Activated T-helper 1 cell treated with anti-CD3 and anti-CD28 coated beads, Interleukin-12 subunit alpha, Interleukin-12 subunit beta, Interleukin-2, Interleukin-4 antibody, amounts not matched to agents 30 ng/mL and 10 ng/mL and 1 ng/mL, durations not matched to agents 14 hours and 24 hours and 36 hours (primary cell): Measurements from ENCODE around the gene PPP1R3C. TPM values are rescaled to one million over a fixed set of nuclear protein-coding genes. Genes with fewer than 3 reads are reported as not detected.

Experiments used
- DNase-seq: peaks from one replicate; pipeline ENCODE4 v3.0.0; 2021; ENCODE audit warnings: low spot score
- H3K27ac Mint-ChIP-seq: one replicate; pipeline ENCODE4 v1.8.0; 2021; ENCODE audit warnings: mild to moderate bottlenecking, mixed read lengths
- H3K27me3 Mint-ChIP-seq: one replicate; pipeline ENCODE4 v1.8.0; 2022; ENCODE audit warnings: mild to moderate bottlenecking, moderate library complexity, mixed read lengths; ENCODE audit not compliant: insufficient read depth
- H3K36me3 Mint-ChIP-seq: one replicate; pipeline ENCODE4 v1.8.0; 2021; ENCODE audit warnings: low read depth, mixed read lengths
- H3K4me1 Mint-ChIP-seq: one replicate; pipeline ENCODE4 v1.8.0; 2021; ENCODE audit warnings: low read depth, mixed read lengths
- H3K4me3 Mint-ChIP-seq: one replicate; pipeline ENCODE4 v1.8.0; 2021; ENCODE audit warnings: mild to moderate bottlenecking, moderate library complexity, mixed read lengths
- H3K9me3 Mint-ChIP-seq: one replicate; pipeline ENCODE4 v1.8.0; 2021; ENCODE audit warnings: mixed read lengths
- intact Hi-C: fragments of 100-400 bp; cut with micrococcal nuclease; formaldehyde crosslinking; loops from one replicate; pipeline ENCODE4 v1.15.1; 2024
- total RNA-seq: library from RNA; stranded (reverse); gene quantifications from 2 replicates; pipeline ENCODE4 v1.2.3, GENCODE V29; 2022

The PPP1R3C gene
- total RNA-seq, 1 donor from 2014 or later: not detected

DNA sequence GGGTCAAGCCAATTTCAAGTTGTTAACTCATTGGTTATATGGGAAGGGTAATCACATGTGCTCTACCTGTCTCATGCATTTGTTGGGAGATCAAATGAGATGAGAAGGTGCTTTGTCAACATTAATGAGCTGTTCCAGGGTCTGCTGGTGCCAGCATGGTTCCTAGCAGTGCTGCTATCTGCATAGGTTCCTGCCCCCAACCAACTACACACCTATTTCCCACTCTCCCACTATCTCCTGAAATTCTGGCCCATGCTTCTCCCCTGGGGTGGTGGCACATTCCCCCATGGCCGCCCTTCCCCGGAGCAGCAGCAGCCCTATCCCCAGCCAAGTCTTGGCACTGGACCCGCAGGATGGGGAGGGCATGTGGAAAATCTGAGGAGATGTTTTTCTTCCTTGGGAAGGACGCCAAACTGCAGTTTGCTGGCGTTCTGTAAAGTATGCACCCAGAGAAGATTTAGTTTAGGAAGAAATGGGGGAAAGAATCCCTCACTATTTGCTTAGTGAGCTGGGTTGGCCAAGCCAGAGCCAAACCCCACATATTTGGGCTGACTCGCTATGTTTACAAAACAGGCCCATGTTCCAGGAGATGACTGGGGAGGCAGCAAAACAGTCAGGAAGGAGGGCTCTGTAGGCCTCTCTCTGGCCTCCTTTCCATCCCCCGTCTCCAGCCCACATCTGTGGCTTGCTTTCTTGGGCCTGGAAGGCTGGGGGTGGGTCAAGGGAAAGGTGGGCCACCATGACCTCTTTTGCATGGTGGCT, 42.5 kb downstream of the PPP1R3C start:
- Mint-ChIP-seq H3K27ac (no peak overlapping the region), H3K27me3 (peaks cover 14% of the 10 kb centered on the region), H3K9me3 (no peaks in the 10 kb centered on the region), H3K4me1 (no peaks in the 10 kb centered on the region), H3K36me3 (no peaks in the 10 kb centered on the region), H3K4me3 (no peak overlapping the region)
- intact Hi-C loops: no loop called here
- no peak for DNase-seq

DNA sequence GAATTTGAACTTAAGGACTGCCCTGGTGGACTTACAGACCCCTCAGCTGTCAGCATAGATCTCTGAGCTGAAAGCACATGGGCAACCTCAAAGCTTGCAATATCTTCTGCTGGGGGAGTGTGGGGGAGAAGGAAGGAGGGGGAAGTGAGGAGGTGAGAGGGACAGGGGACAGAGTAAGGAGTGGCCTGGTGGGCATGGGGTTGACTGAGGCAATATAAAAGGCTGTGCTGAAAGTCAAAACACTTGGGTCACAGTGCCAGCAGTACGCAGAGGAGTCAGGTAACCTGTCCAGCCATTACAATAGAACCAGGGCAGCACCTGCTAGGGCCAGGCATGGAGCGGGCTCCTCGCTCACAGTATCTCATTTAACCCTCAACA, 43.2 kb downstream of the PPP1R3C start:
- H3K9me3 Mint-ChIP-seq: no peaks in the 10 kb centered on the region
- no peak overlapping the region for H3K27ac Mint-ChIP-seq
- H3K27me3 Mint-ChIP-seq: peaks cover 14% of the 10 kb centered on the region
- no peaks in the 10 kb centered on the region for H3K4me1 Mint-ChIP-seq
- H3K4me3 Mint-ChIP-seq: no peak overlapping the region
- no peak for DNase-seq
- H3K36me3 Mint-ChIP-seq: no peaks in the 10 kb centered on the region
- intact Hi-C loops: no loop called here

GRCh38 chr10:91589015-91589657, 43.7 kb downstream of the PPP1R3C start:
- no peak for DNase-seq
- Mint-ChIP-seq H3K36me3 (no peaks in the 10 kb centered on the region), H3K27me3 (peaks cover 11% of the 10 kb centered on the region), H3K27ac (no peak overlapping the region), H3K4me3 (no peak overlapping the region), H3K4me1 (no peaks in the 10 kb centered on the region), H3K9me3 (no peaks in the 10 kb centered on the region)
- intact Hi-C loops: no loop called here

GRCh38 chr10:91587710-91588638, 44.9 kb downstream of the PPP1R3C start:
- Mint-ChIP-seq H3K36me3 (no peaks in the 10 kb centered on the region), H3K4me1 (no peaks in the 10 kb centered on the region), H3K27me3 (peaks cover 11% of the 10 kb centered on the region), H3K27ac (no peak overlapping the region), H3K4me3 (no peak overlapping the region), H3K9me3 (no peaks in the 10 kb centered on the region)
- intact Hi-C loops: no loop called here
- no peak for DNase-seq

DNA sequence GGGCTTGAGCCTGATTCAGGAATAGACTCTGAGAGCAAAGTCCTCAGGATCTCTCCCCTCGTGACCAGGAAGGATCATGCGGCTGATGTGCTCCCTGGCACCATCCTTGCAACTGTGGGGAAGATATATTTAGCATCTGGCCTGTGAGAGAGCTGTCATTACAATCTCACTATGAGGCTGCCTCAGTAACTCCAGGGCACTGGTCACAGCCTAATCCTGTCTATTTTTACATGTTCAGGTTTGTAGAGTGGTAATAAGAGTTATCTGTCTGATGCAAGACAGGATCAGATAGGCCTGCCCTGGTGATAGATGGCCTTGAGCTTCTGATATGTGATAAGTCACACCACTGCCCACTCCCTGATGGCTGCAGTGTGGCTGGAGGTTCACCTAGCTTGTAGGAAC, 50.7 kb downstream of the PPP1R3C start:
- DNase-seq: no peak
- no peaks in the 10 kb centered on the region for H3K9me3 Mint-ChIP-seq
- H3K27ac Mint-ChIP-seq: no peak overlapping the region
- peaks cover 13% of the 10 kb centered on the region for H3K27me3 Mint-ChIP-seq
- H3K36me3 Mint-ChIP-seq: no peaks in the 10 kb centered on the region
- intact Hi-C loops: no loop called here
- no peak overlapping the region for H3K4me3 Mint-ChIP-seq
- no peaks in the 10 kb centered on the region for H3K4me1 Mint-ChIP-seq

GRCh38 chr10:91579329-91579985, 53.4 kb downstream of the PPP1R3C start:
- H3K4me1 Mint-ChIP-seq: no peaks in the 10 kb centered on the region
- no peaks in the 10 kb centered on the region for H3K9me3 Mint-ChIP-seq
- H3K4me3 Mint-ChIP-seq: no peak overlapping the region
- peaks cover 10% of the 10 kb centered on the region for H3K27me3 Mint-ChIP-seq
- intact Hi-C loops: no loop called here
- DNase-seq: no peak
- H3K27ac Mint-ChIP-seq: no peak overlapping the region
- no peaks in the 10 kb centered on the region for H3K36me3 Mint-ChIP-seq

Other genes with a start within 250 kb of the PPP1R3C start
- 6.2 and 6.4 TPM in 2 replicates for gene HECTD2, start 222.7 kb downstream of the PPP1R3C start, total RNA-seq
- gene TNKS2, start 165.4 kb upstream of the PPP1R3C start, total RNA-seq: 29.9 and 30.6 TPM in 2 replicates